Measurements from ENCODE around the gene RNLS. TPM values are rescaled to one million over a fixed set of nuclear protein-coding genes. Genes with fewer than 3 reads are reported as not detected.

RNLS gene
- total RNA-seq, 2 experiments from 2014 or later = not detected

DNA sequence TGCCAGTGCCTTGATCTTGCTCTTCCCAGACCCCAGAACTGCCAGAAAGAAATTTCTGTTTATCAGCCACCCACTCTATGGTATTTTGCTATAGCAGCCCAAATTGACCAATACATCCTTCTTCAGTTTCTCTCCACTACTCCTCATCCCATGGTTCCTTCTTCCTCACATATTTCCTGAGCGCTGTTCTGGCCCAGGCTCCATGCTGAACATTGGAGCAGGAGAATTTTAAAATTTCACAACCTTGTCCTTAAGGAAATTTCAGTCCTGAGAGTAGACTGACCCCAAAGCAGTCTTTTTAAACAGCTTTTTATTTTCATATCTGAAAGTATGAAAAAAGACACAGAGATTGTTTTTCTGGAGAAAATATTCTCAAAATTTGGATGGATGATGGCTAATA, 297.1 kb downstream of the RNLS start:
- Histone ChIP-seq H3K36me3 (ENCODE audit: insufficient read depth, low read length) (no peaks in the 10 kb centered on the region), H3K4me3 (ENCODE audit: low read depth, low read length, poor library complexity, severe bottlenecking) (no peak overlapping the region), H3K79me2 (ENCODE audit: insufficient read depth, low read depth, low read length) (no peaks in the 10 kb centered on the region), H3K4me1 (ENCODE audit: insufficient read depth, low read length, poor library complexity, severe bottlenecking) (peaks cover 54% of the 10 kb centered on the region), H3K4me2 (ENCODE audit: low read length) (no peak overlapping the region), H3K27ac (ENCODE audit: low read depth, low read length, poor library complexity, severe bottlenecking) (no peak overlapping the region), H2AFZ (ENCODE audit: low read length) (no peak overlapping the region), H4K20me1 (ENCODE audit: insufficient read depth, low read length) (no peaks in the 10 kb centered on the region), H3K9me3 (ENCODE audit: low read length) (no peaks in the 10 kb centered on the region), H3K9me2 (ENCODE audit: insufficient read depth, low read length) (no peaks in the 10 kb centered on the region)
- CTCF ChIA-PET (ENCODE audit: unreplicated experiment) = no interaction called here
- POLR2A ChIA-PET = interaction anchor here (0.6 kb wide), 1 partner anchor 343 kb away, joined by 3 read pairs; no protein-coding TSS in a partner anchor
- intact Hi-C loops (cut with micrococcal nuclease; ENCODE audit: unreplicated experiment) = no loop called here
- TF ChIP-seq, protein P1, sequence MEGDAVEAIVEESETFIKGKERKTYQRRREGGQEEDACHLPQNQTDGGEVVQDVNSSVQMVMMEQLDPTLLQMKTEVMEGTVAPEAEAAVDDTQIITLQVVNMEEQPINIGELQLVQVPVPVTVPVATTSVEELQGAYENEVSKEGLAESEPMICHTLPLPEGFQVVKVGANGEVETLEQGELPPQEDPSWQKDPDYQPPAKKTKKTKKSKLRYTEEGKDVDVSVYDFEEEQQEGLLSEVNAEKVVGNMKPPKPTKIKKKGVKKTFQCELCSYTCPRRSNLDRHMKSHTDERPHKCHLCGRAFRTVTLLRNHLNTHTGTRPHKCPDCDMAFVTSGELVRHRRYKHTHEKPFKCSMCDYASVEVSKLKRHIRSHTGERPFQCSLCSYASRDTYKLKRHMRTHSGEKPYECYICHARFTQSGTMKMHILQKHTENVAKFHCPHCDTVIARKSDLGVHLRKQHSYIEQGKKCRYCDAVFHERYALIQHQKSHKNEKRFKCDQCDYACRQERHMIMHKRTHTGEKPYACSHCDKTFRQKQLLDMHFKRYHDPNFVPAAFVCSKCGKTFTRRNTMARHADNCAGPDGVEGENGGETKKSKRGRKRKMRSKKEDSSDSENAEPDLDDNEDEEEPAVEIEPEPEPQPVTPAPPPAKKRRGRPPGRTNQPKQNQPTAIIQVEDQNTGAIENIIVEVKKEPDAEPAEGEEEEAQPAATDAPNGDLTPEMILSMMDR (conservative IDR thresholded peaks at IDR 0.05; ENCODE audit: low read length) = no peak
- TF ChIP-seq EZH2phosphoT487 (IDR thresholded peaks at IDR 0.05; ENCODE audit: borderline replicate concordance, low read depth, low read length) = no peak
- BruUV-seq (replicated peaks) = no TSS peak
- no peak for DNase-seq (ENCODE audit: low spot score)

DNA sequence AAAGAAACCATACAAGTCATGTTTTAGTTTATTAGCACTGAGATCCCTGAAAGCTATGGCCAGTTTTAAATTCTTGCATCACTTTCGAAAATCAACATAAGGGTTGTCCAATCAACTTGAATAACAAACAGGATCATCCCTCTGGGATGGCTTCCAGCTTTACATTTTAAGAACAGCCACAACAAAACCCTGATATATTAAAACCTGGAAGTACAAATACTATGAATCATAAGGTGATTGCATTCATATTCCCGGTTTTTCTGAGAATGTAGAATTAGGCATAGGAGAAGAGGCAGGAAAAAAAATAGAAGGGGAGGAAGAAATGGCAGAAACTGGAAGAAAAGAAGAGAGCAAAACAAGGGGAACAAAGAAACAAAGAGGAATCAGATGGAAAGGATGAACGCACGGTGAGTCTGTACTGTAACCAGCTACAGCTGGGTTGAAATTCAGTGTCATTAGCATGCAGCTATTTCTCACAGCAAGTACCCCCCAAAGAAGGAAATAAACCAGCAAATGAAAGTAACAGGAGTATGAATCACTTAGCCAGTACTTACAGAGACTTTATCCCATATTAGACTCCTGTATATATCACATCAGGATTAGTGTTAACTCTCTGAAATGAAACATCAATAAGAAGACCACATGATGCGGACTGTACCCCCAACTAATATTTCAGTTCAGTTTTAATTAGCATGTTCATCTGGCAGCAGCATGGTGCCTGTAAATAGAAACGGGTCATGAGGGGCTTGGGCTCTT, 301.3 kb downstream of the RNLS start:
- Histone ChIP-seq H3K36me3 (ENCODE audit: insufficient read depth, low read length) (no peaks in the 10 kb centered on the region), H3K4me1 (ENCODE audit: insufficient read depth, low read length, poor library complexity, severe bottlenecking) (peaks cover 31% of the 10 kb centered on the region), H3K9me3 (ENCODE audit: low read length) (no peaks in the 10 kb centered on the region), H3K27ac (ENCODE audit: low read depth, low read length, poor library complexity, severe bottlenecking) (no peak overlapping the region), H3K4me3 (ENCODE audit: low read depth, low read length, poor library complexity, severe bottlenecking) (peak overlapping the region; percentile 6), H4K20me1 (ENCODE audit: insufficient read depth, low read length) (no peaks in the 10 kb centered on the region), H3K4me2 (ENCODE audit: low read length) (peak overlapping the region; percentile 51), H2AFZ (ENCODE audit: low read length) (peak overlapping the region; percentile 76), H3K79me2 (ENCODE audit: insufficient read depth, low read depth, low read length) (no peaks in the 10 kb centered on the region), H3K9me2 (ENCODE audit: insufficient read depth, low read length) (no peaks in the 10 kb centered on the region)
- CTCF ChIA-PET (ENCODE audit: unreplicated experiment) = no interaction called here
- TF ChIP-seq, protein P1 (conservative IDR thresholded peaks at IDR 0.05; ENCODE audit: low read length) = no peak
- TF ChIP-seq EZH2phosphoT487 (IDR thresholded peaks at IDR 0.05; ENCODE audit: borderline replicate concordance, low read depth, low read length) = no peak
- BruUV-seq (replicated peaks) = no TSS peak
- POLR2A ChIA-PET = interaction anchor here (0.6 to 1.4 kb wide), 5 partner anchors 9 to 161 kb away, joined by 3 to 4 read pairs (median 3); no protein-coding TSS in a partner anchor
- intact Hi-C loops (cut with micrococcal nuclease; ENCODE audit: unreplicated experiment) = no loop called here
- peak; percentile 34 for DNase-seq (ENCODE audit: low spot score)

DNA sequence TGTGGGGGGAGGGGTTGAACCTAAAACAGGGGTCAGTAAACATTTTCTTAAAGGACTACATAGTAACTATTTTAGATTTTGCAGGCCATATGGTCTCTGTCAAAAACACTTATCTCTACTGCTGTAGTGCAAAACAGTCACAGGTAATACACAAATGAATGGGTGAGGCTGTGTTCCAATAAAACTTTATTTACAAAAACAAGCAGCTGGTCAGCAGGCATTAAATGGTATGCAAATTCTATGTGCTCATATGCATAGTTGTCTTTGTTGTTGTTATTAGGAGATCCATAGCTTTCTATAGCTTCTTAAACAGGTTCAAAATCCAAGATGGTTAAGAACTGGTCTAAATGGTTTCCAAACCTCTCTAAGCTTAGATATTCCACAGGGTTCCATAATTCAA, 302.6 kb downstream of the RNLS start:
- no peak overlapping the region for H3K4me2 ChIP-seq (ENCODE audit: low read length)
- DNase-seq (ENCODE audit: low spot score) = no peak
- no peaks in the 10 kb centered on the region for H3K36me3 ChIP-seq (ENCODE audit: insufficient read depth, low read length)
- no peaks in the 10 kb centered on the region for H3K9me2 ChIP-seq (ENCODE audit: insufficient read depth, low read length)
- H3K4me1 ChIP-seq (ENCODE audit: insufficient read depth, low read length, poor library complexity, severe bottlenecking) = peaks cover 31% of the 10 kb centered on the region
- peak overlapping the region; percentile 76 for H2AFZ ChIP-seq (ENCODE audit: low read length)
- CTCF ChIA-PET (ENCODE audit: unreplicated experiment) = no interaction called here
- TF ChIP-seq, protein P1 (conservative IDR thresholded peaks at IDR 0.05; ENCODE audit: low read length) = no peak
- no peak for TF ChIP-seq EZH2phosphoT487 (IDR thresholded peaks at IDR 0.05; ENCODE audit: borderline replicate concordance, low read depth, low read length)
- H3K27ac ChIP-seq (ENCODE audit: low read depth, low read length, poor library complexity, severe bottlenecking) = no peak overlapping the region
- no peaks in the 10 kb centered on the region for H3K79me2 ChIP-seq (ENCODE audit: insufficient read depth, low read depth, low read length)
- intact Hi-C loops (cut with micrococcal nuclease; ENCODE audit: unreplicated experiment) = no loop called here
- no peaks in the 10 kb centered on the region for H3K9me3 ChIP-seq (ENCODE audit: low read length)
- no peaks in the 10 kb centered on the region for H4K20me1 ChIP-seq (ENCODE audit: insufficient read depth, low read length)
- H3K4me3 ChIP-seq (ENCODE audit: low read depth, low read length, poor library complexity, severe bottlenecking) = no peak overlapping the region
- POLR2A ChIA-PET = interaction anchor here (0.7 to 1.4 kb wide), 5 partner anchors 8 to 167 kb away, joined by 3 to 4 read pairs (median 3); no protein-coding TSS in a partner anchor
- no TSS peak for BruUV-seq (replicated peaks)

All from OCI-LY7 (cell line).